Liver (tissue), 9 donors: ENCODE results near the gene CD8B. TPM values are rescaled to one million over a fixed set of nuclear protein-coding genes. Genes with fewer than 3 reads are reported as not detected.
A peak's percentile ranks its signal among the peaks of the same experiment; 100 is the strongest.

Experiments used
- DNase-seq: peaks from one replicate; pipeline ENCODE4 v3.0.0-alpha.2; 2017; ENCODE audit warnings: low spot score
- H3K27ac ChIP-seq, 2 donors: one replicate each; pipeline ENCODE4 v1.7.0; 2013; ENCODE audit warnings: inconsistent platforms in 2 of 2, low read length in 2 of 2, control low read depth in 1 of 2, low read depth in 1 of 2, mild to moderate bottlenecking in 1 of 2
- H3K27me3 ChIP-seq, 4 donors: one replicate each; pipeline versions ENCODE4 v1.6.1 to v1.7.0; 2013; ENCODE audit warnings: low read length in 3 of 4, inconsistent platforms in 1 of 4, mild to moderate bottlenecking in 1 of 4, moderate library complexity in 1 of 4; ENCODE audit not compliant: control insufficient read depth in 4 of 4, insufficient read depth in 4 of 4
- H3K36me3 ChIP-seq, 4 donors: one replicate each; pipeline versions ENCODE4 v1.6.1 to v1.7.0; 2013; ENCODE audit warnings: low read length in 3 of 4, mild to moderate bottlenecking in 3 of 4, low read depth in 1 of 4, moderate library complexity in 1 of 4; ENCODE audit not compliant: control insufficient read depth in 4 of 4, insufficient read depth in 3 of 4
- H3K4me1 ChIP-seq, 4 donors: one replicate each; pipeline versions ENCODE4 v1.6.1 to v1.7.0; 2013; ENCODE audit warnings: low read length in 3 of 4, mild to moderate bottlenecking in 3 of 4, moderate library complexity in 1 of 4; ENCODE audit not compliant: control insufficient read depth in 4 of 4, insufficient read depth in 4 of 4
- H3K4me3 ChIP-seq, 3 donors: one replicate each; pipeline versions ENCODE4 v1.6.1 to v1.7.0; 2013; ENCODE audit warnings: low read length in 3 of 3, control low read depth in 1 of 3, low read depth in 1 of 3, mild to moderate bottlenecking in 1 of 3
- H3K9ac ChIP-seq, 2 donors: one replicate each; pipeline ENCODE4 v1.7.0; 2013; ENCODE audit warnings: low read length in 2 of 2, mild to moderate bottlenecking in 2 of 2, moderate library complexity in 2 of 2, control low read depth in 1 of 2, low read depth in 1 of 2
- H3K9me3 ChIP-seq, 4 donors: one replicate each; pipeline versions ENCODE4 v1.6.1 to v1.7.0; 2013; ENCODE audit warnings: low read length in 3 of 4; ENCODE audit not compliant: control insufficient read depth in 4 of 4
- EGR1 ChIP-seq, 2 donors: IDR thresholded peaks; 2 replicates each; pipeline ENCODE4 v1.6.1; 2016 to 2018; ENCODE audit warnings: antibody characterized with exemption in 2 of 2, low read depth in 2 of 2
- FOXA2 ChIP-seq: IDR thresholded peaks from 2 replicates; pipeline ENCODE4 v1.6.1; 2016; ENCODE audit warnings: antibody characterized with exemption
- GABPA ChIP-seq, 2 donors: IDR thresholded peaks in 1 of 2; conservative IDR thresholded peaks in 1 of 2; 2 replicates each; pipeline ENCODE4 v1.6.1; 2016; ENCODE audit warnings: antibody characterized with exemption in 2 of 2, mild to moderate bottlenecking in 1 of 2, moderate library complexity in 1 of 2
- HNF4A ChIP-seq, 2 donors: conservative IDR thresholded peaks; 2 replicates each; pipeline ENCODE4 v1.6.1; 2016; ENCODE audit warnings: antibody characterized with exemption in 2 of 2, mild to moderate bottlenecking in 2 of 2
- JUND ChIP-seq, 2 donors: IDR thresholded peaks; 2 replicates each; pipeline ENCODE4 v1.6.1; 2016; ENCODE audit warnings: antibody characterized with exemption in 2 of 2
- NR2F2 ChIP-seq: IDR thresholded peaks from 2 replicates; pipeline ENCODE4 v1.6.1; 2016; ENCODE audit warnings: antibody characterized with exemption
- RAD21 ChIP-seq, 2 donors: IDR thresholded peaks; 2 replicates each; pipeline ENCODE4 v1.6.1; 2016; ENCODE audit warnings: antibody characterized with exemption in 2 of 2, mild to moderate bottlenecking in 2 of 2
- RXRA ChIP-seq, 2 donors: IDR thresholded peaks; 2 replicates each; pipeline ENCODE4 v1.6.1; 2017 to 2018; ENCODE audit warnings: antibody characterized with exemption in 2 of 2, mild to moderate bottlenecking in 1 of 2
- SP1 ChIP-seq: IDR thresholded peaks from 2 replicates; pipeline ENCODE4 v1.6.1; 2018; ENCODE audit warnings: antibody characterized with exemption, mild to moderate bottlenecking
- YY1 ChIP-seq: IDR thresholded peaks from 2 replicates; pipeline ENCODE4 v1.6.1; 2016; ENCODE audit warnings: antibody characterized with exemption, mild to moderate bottlenecking
- ZBTB33 ChIP-seq: IDR thresholded peaks from 2 replicates; pipeline ENCODE4 v1.6.1; 2016; ENCODE audit warnings: antibody characterized with exemption
- WGBS: extraction: QIAGEN DNeasy Blood & Tissue Kit; methylation state at CpG from one replicate; pipeline ENCODE4 v1.1.7; 2013; 5-methylcytosine and 5-hydroxymethylcytosine counted together
- polyA plus RNA-seq, 2 donors: library from polyadenylated mRNA; stranded (reverse) in 1 of 2; unstranded in 1 of 2; fragments of 200-250 nt in 1 of 2; fragments of >200 nt in 1 of 2; fragmentation: Nextera tagmentation in 1 of 2; extraction: Ambion mirVana in 1 of 2; gene quantifications; one replicate each; pipeline versions ENCODE4 v1.2.1 to v1.2.3, GENCODE V29; 2013 to 2015
- total RNA-seq, 2 donors: library from RNA; depleted of rRNA; stranded (reverse); fragments of >200 nt; gene quantifications; one replicate each; pipeline ENCODE4 v1.2.3, GENCODE V29; 2014
- TF ChIP-seq, protein P1 (sequence below): fragments of 150-350 bp; IDR thresholded peaks from 2 replicates; pipeline ENCODE4 v1.5.1; 2017; ENCODE audit warnings: improper control_type of control experiment, low read depth, low read length; ENCODE audit not compliant: missing input control
- TF ChIP-seq, protein P2 (sequence below): IDR thresholded peaks from 2 replicates; pipeline ENCODE4 v1.6.1; 2016; ENCODE audit warnings: antibody characterized with exemption
- TF ChIP-seq, protein P3 (sequence below): IDR thresholded peaks from 2 replicates; pipeline ENCODE4 v1.6.1; 2016; ENCODE audit warnings: antibody characterized with exemption, mild to moderate bottlenecking
- TF ChIP-seq, protein P4 (sequence below): IDR thresholded peaks from 2 replicates; pipeline ENCODE4 v1.6.1; 2016; ENCODE audit warnings: antibody characterized with exemption
- donor health status: healthy.
- donor health status: healthy.
- donor health status: healthy.
- donor health status: healthy.
- donor health status: healthy.

Gene CD8B
- total and polyA plus RNA-seq, 4 donors = 0.17 to 1.0 (median 0.64) TPM

GRCh38 chr2:86788165-86788564 is 73.5 kb downstream of the CD8B start:
- WGBS = 49% methylated on average over 7 of the region's 7 CpGs
- Histone ChIP-seq H3K27me3 (peaks cover 0 to 10% (median 3%) of the 10 kb centered on the region in 4 donors), H3K9ac (no peak overlapping the region), H3K4me1 (peaks cover 9 to 18% (median 12%) of the 10 kb centered on the region in 4 donors), H3K27ac (no peak overlapping the region), H3K4me3 (no peak overlapping the region), H3K9me3 (no peaks in the 10 kb centered on the region), H3K36me3 (no peaks in the 10 kb centered on the region)
- DNase-seq = no peak
- TF ChIP-seq NR2F2 (peak; percentile 10), RAD21 (IDR thresholded peaks at IDR 0.05) (no peak)

DNA sequence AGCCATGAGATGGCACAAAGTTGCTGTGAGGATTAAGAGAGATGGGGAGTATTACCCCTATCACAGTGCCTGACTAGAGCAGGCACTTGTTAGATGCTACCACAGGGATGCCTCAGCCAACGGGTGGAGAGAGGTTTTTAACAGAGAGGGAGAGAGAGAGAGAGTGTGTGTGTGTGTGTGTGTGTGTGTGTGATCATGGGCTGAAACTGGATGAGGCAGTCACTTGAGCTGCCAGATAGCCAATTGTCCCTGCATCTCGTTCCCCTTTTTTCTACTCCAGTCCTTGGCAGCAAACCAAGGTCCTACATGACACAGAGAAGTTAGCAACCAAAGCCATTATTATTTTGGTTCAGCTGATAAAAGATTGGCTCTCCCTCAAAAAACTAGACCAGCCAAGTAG is 74.0 kb downstream of the CD8B start:
- no peak overlapping the region for H3K4me3 ChIP-seq
- TF ChIP-seq, protein P1, sequence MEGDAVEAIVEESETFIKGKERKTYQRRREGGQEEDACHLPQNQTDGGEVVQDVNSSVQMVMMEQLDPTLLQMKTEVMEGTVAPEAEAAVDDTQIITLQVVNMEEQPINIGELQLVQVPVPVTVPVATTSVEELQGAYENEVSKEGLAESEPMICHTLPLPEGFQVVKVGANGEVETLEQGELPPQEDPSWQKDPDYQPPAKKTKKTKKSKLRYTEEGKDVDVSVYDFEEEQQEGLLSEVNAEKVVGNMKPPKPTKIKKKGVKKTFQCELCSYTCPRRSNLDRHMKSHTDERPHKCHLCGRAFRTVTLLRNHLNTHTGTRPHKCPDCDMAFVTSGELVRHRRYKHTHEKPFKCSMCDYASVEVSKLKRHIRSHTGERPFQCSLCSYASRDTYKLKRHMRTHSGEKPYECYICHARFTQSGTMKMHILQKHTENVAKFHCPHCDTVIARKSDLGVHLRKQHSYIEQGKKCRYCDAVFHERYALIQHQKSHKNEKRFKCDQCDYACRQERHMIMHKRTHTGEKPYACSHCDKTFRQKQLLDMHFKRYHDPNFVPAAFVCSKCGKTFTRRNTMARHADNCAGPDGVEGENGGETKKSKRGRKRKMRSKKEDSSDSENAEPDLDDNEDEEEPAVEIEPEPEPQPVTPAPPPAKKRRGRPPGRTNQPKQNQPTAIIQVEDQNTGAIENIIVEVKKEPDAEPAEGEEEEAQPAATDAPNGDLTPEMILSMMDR = no peak
- TF ChIP-seq NR2F2 = no peak
- no peak for TF ChIP-seq RXRA (IDR thresholded peaks at IDR 0.05)
- TF ChIP-seq, protein P2, sequence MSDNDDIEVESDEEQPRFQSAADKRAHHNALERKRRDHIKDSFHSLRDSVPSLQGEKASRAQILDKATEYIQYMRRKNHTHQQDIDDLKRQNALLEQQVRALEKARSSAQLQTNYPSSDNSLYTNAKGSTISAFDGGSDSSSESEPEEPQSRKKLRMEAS = no peak
- TF ChIP-seq EGR1 (IDR thresholded peaks at IDR 0.05; ENCODE audit: low read depth in 2 of 2) = no peak
- TF ChIP-seq HNF4A (conservative IDR thresholded peaks at IDR 0.05) = no peak
- TF ChIP-seq FOXA2 = no peak
- H3K36me3 ChIP-seq = no peaks in the 10 kb centered on the region
- whole genome bisulfite sequencing = 29% methylated on average over 2 of the region's 2 CpGs
- no peak for DNase-seq
- H3K9ac ChIP-seq = no peak overlapping the region
- H3K27ac ChIP-seq = no peak overlapping the region
- peaks cover 9 to 18% (median 12%) of the 10 kb centered on the region in 4 donors for H3K4me1 ChIP-seq
- H3K27me3 ChIP-seq = peaks cover 0 to 10% (median 3%) of the 10 kb centered on the region in 4 donors
- H3K9me3 ChIP-seq = no peaks in the 10 kb centered on the region

DNA sequence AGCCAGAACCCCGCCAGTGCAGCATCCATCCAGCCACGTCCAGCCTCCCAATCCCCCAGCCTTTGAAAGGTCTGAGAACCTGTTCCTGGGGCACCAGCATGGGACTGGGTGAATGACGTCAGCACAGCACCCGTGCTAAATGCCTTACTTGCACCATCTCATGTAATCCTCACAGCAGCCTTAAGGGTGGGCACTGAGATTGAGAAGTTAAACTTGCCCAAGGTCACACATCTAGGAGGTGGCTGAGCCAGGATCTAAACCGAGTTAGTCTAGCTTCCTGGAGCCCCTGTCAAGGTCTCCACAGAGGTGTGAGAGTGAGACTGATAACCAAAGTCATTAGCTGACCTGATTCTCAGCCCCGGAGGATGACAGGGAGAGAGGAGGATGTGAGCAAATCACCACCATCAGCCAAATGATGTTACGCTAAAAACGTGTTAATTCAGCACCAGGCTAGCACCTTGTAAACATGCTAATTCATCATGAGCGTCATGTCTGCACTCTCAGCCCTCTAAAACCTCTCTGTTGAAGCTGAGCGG is 75.6 kb downstream of the CD8B start:
- H3K36me3 ChIP-seq = no peaks in the 10 kb centered on the region
- H3K27ac ChIP-seq = no peak overlapping the region
- WGBS = 52% methylated on average over 10 of the region's 10 CpGs
- no peak overlapping the region for H3K9ac ChIP-seq
- DNase-seq = no peak
- H3K27me3 ChIP-seq = peaks cover 0 to 5% (median 1%) of the 10 kb centered on the region in 4 donors
- peaks cover 9 to 18% (median 10%) of the 10 kb centered on the region in 4 donors for H3K4me1 ChIP-seq
- H3K4me3 ChIP-seq = no peak overlapping the region
- no peaks in the 10 kb centered on the region for H3K9me3 ChIP-seq
- TF ChIP-seq ZBTB33 = no peak

- Histone ChIP-seq H3K27ac (no peak overlapping the region), H3K27me3 (peaks cover 0 to 5% (median 1%) of the 10 kb centered on the region in 4 donors), H3K36me3 (no peaks in the 10 kb centered on the region), H3K4me1 (peaks cover 6 to 18% (median 8%) of the 10 kb centered on the region in 4 donors), H3K4me3 (no peak overlapping the region), H3K9ac (no peak overlapping the region), H3K9me3 (no peaks in the 10 kb centered on the region)
- no peak for DNase-seq
- WGBS = 93% methylated on average over 9 of the region's 9 CpGs
- TF ChIP-seq GABPA (IDR thresholded peaks at IDR 0.05 in 1 of 2, conservative IDR thresholded peaks at IDR 0.05 in 1 of 2) (no peak), RAD21 (IDR thresholded peaks at IDR 0.05) (no peak), JUND (IDR thresholded peaks at IDR 0.05) (no peak), NR2F2 (no peak), YY1 (no peak), EGR1 (IDR thresholded peaks at IDR 0.05; ENCODE audit: low read depth in 2 of 2) (no peak), SP1 (no peak), FOXA2 (no peak)
- TF ChIP-seq, protein P2 = no peak
- TF ChIP-seq, protein P3, sequence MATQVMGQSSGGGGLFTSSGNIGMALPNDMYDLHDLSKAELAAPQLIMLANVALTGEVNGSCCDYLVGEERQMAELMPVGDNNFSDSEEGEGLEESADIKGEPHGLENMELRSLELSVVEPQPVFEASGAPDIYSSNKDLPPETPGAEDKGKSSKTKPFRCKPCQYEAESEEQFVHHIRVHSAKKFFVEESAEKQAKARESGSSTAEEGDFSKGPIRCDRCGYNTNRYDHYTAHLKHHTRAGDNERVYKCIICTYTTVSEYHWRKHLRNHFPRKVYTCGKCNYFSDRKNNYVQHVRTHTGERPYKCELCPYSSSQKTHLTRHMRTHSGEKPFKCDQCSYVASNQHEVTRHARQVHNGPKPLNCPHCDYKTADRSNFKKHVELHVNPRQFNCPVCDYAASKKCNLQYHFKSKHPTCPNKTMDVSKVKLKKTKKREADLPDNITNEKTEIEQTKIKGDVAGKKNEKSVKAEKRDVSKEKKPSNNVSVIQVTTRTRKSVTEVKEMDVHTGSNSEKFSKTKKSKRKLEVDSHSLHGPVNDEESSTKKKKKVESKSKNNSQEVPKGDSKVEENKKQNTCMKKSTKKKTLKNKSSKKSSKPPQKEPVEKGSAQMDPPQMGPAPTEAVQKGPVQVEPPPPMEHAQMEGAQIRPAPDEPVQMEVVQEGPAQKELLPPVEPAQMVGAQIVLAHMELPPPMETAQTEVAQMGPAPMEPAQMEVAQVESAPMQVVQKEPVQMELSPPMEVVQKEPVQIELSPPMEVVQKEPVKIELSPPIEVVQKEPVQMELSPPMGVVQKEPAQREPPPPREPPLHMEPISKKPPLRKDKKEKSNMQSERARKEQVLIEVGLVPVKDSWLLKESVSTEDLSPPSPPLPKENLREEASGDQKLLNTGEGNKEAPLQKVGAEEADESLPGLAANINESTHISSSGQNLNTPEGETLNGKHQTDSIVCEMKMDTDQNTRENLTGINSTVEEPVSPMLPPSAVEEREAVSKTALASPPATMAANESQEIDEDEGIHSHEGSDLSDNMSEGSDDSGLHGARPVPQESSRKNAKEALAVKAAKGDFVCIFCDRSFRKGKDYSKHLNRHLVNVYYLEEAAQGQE = no peak
- TF ChIP-seq, protein P4, sequence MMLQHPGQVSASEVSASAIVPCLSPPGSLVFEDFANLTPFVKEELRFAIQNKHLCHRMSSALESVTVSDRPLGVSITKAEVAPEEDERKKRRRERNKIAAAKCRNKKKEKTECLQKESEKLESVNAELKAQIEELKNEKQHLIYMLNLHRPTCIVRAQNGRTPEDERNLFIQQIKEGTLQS = no peak
Observed at GRCh38 chr2:86785456-86785855, 76.2 kb downstream of the CD8B start.
